ENCODE measurements around the gene SMYD3. TPM values are rescaled to one million over a fixed set of nuclear protein-coding genes. Genes with fewer than 3 reads are reported as not detected.

The SMYD3 gene
- total RNA-seq, 1 donor = 171 TPM

DNA sequence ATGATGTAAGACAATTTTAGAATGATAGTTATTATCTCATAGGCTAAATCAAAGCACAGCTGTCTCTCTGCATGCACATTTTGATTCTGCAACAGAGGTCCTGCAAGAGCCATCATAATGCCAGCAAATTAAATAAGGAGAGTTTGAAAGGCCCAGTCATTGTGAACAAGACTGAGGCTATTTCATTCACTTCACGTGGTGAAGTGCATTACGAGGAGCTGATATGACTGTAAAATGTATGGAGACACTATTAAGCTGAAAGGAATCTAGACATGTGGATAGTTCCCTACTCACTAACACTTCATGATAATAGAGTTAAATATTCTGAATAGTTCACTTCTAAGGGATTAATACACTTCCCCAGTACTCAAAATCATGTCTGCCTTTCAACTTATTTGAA lies 299.0 kb downstream of the SMYD3 start:
- no peak for DNase-seq (ENCODE audit: insufficient read length, low spot score, missing footprints)
- TF ChIP-seq, protein P1, sequence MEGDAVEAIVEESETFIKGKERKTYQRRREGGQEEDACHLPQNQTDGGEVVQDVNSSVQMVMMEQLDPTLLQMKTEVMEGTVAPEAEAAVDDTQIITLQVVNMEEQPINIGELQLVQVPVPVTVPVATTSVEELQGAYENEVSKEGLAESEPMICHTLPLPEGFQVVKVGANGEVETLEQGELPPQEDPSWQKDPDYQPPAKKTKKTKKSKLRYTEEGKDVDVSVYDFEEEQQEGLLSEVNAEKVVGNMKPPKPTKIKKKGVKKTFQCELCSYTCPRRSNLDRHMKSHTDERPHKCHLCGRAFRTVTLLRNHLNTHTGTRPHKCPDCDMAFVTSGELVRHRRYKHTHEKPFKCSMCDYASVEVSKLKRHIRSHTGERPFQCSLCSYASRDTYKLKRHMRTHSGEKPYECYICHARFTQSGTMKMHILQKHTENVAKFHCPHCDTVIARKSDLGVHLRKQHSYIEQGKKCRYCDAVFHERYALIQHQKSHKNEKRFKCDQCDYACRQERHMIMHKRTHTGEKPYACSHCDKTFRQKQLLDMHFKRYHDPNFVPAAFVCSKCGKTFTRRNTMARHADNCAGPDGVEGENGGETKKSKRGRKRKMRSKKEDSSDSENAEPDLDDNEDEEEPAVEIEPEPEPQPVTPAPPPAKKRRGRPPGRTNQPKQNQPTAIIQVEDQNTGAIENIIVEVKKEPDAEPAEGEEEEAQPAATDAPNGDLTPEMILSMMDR (IDR thresholded peaks at IDR 0.05; ENCODE audit: extremely low read depth, low read depth, low read length) = no peak

DNA sequence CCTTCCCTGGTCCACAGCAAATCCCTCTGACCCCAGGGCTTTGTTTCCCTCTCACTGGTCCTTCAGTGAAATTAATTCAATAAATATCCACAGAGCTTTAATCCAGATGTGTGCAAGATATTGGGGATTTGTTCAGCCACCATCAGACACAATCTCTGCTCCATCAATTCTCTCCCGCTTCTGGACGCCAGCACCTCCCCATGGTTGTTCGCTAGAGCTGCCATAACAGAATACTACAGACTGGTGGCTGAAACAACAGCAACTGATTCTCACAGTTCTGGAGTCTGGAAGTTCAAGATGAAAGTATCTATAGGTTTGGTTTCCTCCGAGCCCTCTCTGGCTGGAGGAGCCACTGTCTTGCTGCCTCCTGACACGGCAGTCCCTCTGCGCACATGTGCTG lies 303.9 kb downstream of the SMYD3 start:
- H3K27ac ChIP-seq (ENCODE audit: low read depth, low read length) = no peak overlapping the region
- TF ChIP-seq, protein P1 (IDR thresholded peaks at IDR 0.05; ENCODE audit: extremely low read depth, low read depth, low read length) = no peak
- no peak overlapping the region for H2AFZ ChIP-seq (ENCODE audit: low read length)
- H3K4me3 ChIP-seq (ENCODE audit: insufficient read depth, low read length) = no peak overlapping the region
- no peak for DNase-seq (ENCODE audit: insufficient read length, low spot score, missing footprints)
- no peaks in the 10 kb centered on the region for H3K79me2 ChIP-seq (ENCODE audit: insufficient read depth, low read length)
- no peaks in the 10 kb centered on the region for H3K36me3 ChIP-seq (ENCODE audit: insufficient read depth, low read length)
- peaks cover 7% of the 10 kb centered on the region for H3K4me1 ChIP-seq (ENCODE audit: insufficient read depth, low read length)
- no peaks in the 10 kb centered on the region for H3K9me3 ChIP-seq (ENCODE audit: low read depth, low read length)
- H3K4me2 ChIP-seq (ENCODE audit: insufficient read depth, low read length) = no peak overlapping the region
- H3K27me3 ChIP-seq (ENCODE audit: insufficient read depth, low read length) = no peaks in the 10 kb centered on the region
- no peaks in the 10 kb centered on the region for H4K20me1 ChIP-seq (ENCODE audit: insufficient read depth, low read length)

More for the DNA sequence above, 299.0 kb downstream of the SMYD3 start:
- no peaks in the 10 kb centered on the region for H3K9me3 ChIP-seq (ENCODE audit: low read depth, low read length)
- H3K4me2 ChIP-seq (ENCODE audit: insufficient read depth, low read length) = no peak overlapping the region
- no peak overlapping the region for H2AFZ ChIP-seq (ENCODE audit: low read length)
- no peaks in the 10 kb centered on the region for H3K27me3 ChIP-seq (ENCODE audit: insufficient read depth, low read length)
- H3K36me3 ChIP-seq (ENCODE audit: insufficient read depth, low read length) = no peaks in the 10 kb centered on the region
- H3K27ac ChIP-seq (ENCODE audit: low read depth, low read length) = no peak overlapping the region
- no peaks in the 10 kb centered on the region for H3K4me1 ChIP-seq (ENCODE audit: insufficient read depth, low read length)
- no peaks in the 10 kb centered on the region for H4K20me1 ChIP-seq (ENCODE audit: insufficient read depth, low read length)
- no peaks in the 10 kb centered on the region for H3K79me2 ChIP-seq (ENCODE audit: insufficient read depth, low read length)
- H3K4me3 ChIP-seq (ENCODE audit: insufficient read depth, low read length) = no peak overlapping the region

DNA sequence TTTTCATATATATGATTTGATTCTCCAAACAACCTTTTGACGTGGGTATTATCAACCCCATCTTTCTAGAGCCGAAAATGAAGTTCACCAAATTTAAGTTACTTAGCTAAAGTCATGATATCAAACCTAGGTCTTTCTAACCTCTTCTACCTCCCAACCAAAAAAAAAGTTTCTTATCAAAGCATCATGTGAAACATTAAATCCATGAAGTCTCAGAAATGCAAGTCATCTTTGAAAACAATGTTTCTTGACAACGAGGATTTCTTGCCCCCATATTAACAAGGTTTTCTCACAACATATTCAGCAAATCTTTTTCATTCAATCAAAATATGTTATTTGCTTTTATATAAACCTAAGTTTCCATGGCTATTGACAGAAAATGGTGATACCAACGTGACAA lies 306.3 kb downstream of the SMYD3 start:
- H3K4me1 ChIP-seq (ENCODE audit: insufficient read depth, low read length) = peaks cover 7% of the 10 kb centered on the region
- TF ChIP-seq, protein P1 (IDR thresholded peaks at IDR 0.05; ENCODE audit: extremely low read depth, low read depth, low read length) = no peak
- H2AFZ ChIP-seq (ENCODE audit: low read length) = no peak overlapping the region
- H3K79me2 ChIP-seq (ENCODE audit: insufficient read depth, low read length) = no peaks in the 10 kb centered on the region
- no peaks in the 10 kb centered on the region for H3K27me3 ChIP-seq (ENCODE audit: insufficient read depth, low read length)
- no peak overlapping the region for H3K4me3 ChIP-seq (ENCODE audit: insufficient read depth, low read length)
- no peak for DNase-seq (ENCODE audit: insufficient read length, low spot score, missing footprints)
- H3K27ac ChIP-seq (ENCODE audit: low read depth, low read length) = no peak overlapping the region
- H4K20me1 ChIP-seq (ENCODE audit: insufficient read depth, low read length) = no peaks in the 10 kb centered on the region
- no peaks in the 10 kb centered on the region for H3K36me3 ChIP-seq (ENCODE audit: insufficient read depth, low read length)
- no peak overlapping the region for H3K4me2 ChIP-seq (ENCODE audit: insufficient read depth, low read length)
- H3K9me3 ChIP-seq (ENCODE audit: low read depth, low read length) = no peaks in the 10 kb centered on the region

DNA sequence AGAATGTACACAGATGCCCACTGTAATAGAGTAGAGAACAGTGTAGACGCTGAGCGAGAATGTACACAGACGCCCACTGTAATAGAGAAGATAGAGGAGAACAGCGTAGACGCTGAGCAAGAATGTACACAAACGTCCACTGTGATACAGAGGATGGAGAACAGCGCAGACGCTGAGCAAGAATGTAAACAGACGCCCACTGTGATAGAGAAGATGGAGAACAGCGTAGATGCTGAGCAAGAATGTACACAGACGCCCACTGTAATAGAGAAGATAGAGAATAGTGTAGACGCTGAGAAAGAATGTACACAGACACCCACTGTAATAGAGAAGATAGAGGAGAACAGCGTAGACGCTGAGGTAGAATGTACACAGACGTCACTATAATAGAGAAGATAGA lies 306.9 kb downstream of the SMYD3 start:
- Histone ChIP-seq H3K27ac (ENCODE audit: low read depth, low read length) (no peak overlapping the region), H3K27me3 (ENCODE audit: insufficient read depth, low read length) (no peaks in the 10 kb centered on the region), H4K20me1 (ENCODE audit: insufficient read depth, low read length) (no peaks in the 10 kb centered on the region), H3K4me1 (ENCODE audit: insufficient read depth, low read length) (peaks cover 7% of the 10 kb centered on the region), H3K79me2 (ENCODE audit: insufficient read depth, low read length) (no peaks in the 10 kb centered on the region), H3K4me2 (ENCODE audit: insufficient read depth, low read length) (no peak overlapping the region), H3K9me3 (ENCODE audit: low read depth, low read length) (no peaks in the 10 kb centered on the region), H3K4me3 (ENCODE audit: insufficient read depth, low read length) (no peak overlapping the region), H3K36me3 (ENCODE audit: insufficient read depth, low read length) (no peaks in the 10 kb centered on the region), H2AFZ (ENCODE audit: low read length) (no peak overlapping the region)
- TF ChIP-seq, protein P1 (IDR thresholded peaks at IDR 0.05; ENCODE audit: extremely low read depth, low read depth, low read length) = no peak
- no peak for DNase-seq (ENCODE audit: insufficient read length, low spot score, missing footprints)
